GM18507 (cell line): ENCODE measurements around the gene CD19.
"Not testable (repeated sequence)": the region's sequence is repeated elsewhere in the genome, so short reads cannot be mapped to it uniquely, and the experiment has no call there.

Source experiments
- DNase-seq: peaks from one replicate; pipeline ENCODE4 v3.0.0; 2011; ENCODE audit warnings: low read depth; ENCODE audit not compliant: insufficient read length; ENCODE audit errors: extremely low spot score
- FAIRE-seq: peaks from 2 replicates; lab custom pipeline; 2011; peaks lifted over from hg19 to GRCh38; lab: Jason Lieb, UNC

Gene CD19

DNA sequence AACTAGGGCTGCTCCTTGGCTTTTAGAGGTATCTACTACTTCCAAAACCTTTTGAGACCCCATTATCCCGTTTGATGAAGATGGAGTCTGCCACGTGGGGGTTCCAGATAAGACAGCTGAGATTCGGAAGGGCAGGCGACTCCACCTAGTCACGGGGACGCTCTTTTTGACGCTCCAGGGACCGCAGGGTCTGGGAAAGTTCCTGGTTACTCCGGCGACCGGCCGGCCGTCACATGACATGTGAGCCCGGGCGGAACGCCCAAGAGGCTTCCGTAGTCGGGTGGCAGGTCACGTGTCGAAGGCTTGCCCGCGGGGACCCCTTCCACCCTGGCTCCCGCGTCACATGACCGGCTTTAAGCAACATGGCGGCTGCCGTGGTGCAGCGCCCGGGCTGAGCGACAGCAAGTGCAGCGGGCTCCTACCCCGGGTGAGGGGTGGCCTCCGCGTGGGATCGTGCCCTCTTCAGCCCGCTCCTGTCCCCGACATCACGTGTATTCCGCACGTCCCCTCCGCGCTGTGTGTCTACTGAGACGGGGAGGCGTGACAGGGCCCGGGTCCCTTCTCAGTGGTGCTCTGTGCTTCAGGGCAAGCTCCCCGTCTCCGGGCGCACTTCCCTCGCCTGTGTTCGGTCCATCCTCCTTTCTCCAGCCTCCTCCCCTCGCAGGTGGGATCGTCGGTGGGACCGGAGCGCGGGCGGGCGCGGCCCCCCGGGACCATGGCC lies 42.8 kb downstream of the CD19 start, which contains the start of gene SPNS1:
Gene SPNS1 (plus strand): TSS at position 342 of the 721 bp plus-strand sequence. CDS start 374 bp downstream, at position 716.
- FAIRE-seq (peak; percentile 92), DNase-seq (peak; percentile 97)

DNA sequence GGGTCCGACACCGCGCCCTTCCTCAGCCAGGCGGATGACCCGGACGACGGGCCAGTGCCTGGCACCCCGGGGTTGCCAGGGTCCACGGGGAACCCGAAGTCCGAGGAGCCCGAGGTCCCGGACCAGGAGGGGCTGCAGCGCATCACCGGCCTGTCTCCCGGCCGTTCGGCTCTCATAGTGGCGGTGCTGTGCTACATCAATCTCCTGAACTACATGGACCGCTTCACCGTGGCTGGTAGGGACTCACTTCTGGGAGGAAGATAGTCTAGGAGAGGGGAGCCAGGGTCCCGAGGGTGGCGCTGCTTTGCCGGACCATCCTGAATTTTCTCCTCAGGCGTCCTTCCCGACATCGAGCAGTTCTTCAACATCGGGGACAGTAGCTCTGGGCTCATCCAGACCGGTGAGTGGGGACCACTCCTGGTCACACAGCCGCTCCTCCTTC lies 43.4 kb downstream of the CD19 start:
- FAIRE-seq (no peak), DNase-seq (no peak)

- DNase-seq, result no peak
- no peak for FAIRE-seq
Measured at GRCh38 chr16:28977703-28978662, 46.2 kb downstream of the CD19 start.

GRCh38 chr16:28980330-28980729 lies 48.6 kb downstream of the CD19 start:
- not testable (repeated sequence) for FAIRE-seq, DNase-seq

- no peak for DNase-seq
- FAIRE-seq, result no peak
Measured at GRCh38 chr16:28980929-28981328, 49.2 kb downstream of the CD19 start.

DNA sequence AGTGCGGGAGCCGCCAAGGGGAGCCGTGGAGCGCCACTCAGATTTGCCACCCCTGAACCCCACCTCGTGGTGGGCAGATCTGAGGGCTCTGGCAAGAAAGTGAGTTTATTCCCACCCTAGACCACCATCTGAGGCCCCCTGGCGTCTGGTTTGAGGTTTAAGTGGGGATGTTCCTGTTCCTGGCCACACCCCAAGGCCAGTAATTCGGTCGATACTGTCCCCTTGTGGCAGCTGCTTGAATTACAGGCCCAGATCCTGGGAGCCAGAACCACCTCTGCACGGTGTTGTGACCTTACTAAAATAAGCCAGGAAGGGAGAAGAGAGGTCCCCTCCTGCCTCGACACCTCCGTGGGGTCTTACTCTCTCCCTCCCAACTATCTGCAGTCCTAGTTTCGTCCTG lies 49.7 kb downstream of the CD19 start:
- FAIRE-seq (no peak), DNase-seq (no peak)

DNA sequence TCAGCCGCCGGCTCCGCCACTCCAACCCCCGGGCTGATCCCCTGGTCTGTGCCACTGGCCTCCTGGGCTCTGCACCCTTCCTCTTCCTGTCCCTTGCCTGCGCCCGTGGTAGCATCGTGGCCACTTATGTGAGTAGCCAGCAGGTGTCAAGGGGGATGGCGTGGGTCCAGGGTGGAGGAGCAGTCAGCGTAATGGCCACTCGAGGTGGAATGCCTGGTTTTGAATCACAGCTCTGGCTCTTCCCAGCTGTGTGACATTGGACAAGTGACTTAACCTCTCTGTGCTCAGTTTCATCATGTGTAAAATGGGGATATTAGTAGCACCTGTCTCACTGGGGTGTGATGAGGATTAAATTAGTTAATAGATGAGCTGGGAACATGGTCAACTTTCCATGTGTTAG lies 50.6 kb downstream of the CD19 start:
- no peak for FAIRE-seq

DNA sequence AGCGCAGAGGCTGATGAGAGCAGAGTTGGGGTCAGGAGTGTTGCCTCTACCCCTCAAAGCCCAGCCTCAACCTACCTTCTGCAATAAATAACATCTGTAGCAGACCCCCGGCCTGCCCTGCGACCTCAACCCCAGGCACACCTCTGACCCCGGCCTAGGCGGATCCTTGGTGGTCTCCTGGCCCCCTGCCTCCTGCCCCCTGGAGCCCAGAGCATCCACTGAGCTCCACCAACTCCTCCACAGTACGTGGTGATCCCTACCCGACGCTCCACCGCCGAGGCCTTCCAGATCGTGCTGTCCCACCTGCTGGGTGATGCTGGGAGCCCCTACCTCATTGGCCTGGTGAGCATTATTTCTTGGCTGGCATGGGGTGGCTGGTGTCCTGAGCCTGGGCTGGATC lies 51.2 kb downstream of the CD19 start:
- FAIRE-seq (no peak), DNase-seq (no peak)

More for the DNA sequence above, 50.6 kb downstream of the CD19 start:
- no peak for DNase-seq

DNA sequence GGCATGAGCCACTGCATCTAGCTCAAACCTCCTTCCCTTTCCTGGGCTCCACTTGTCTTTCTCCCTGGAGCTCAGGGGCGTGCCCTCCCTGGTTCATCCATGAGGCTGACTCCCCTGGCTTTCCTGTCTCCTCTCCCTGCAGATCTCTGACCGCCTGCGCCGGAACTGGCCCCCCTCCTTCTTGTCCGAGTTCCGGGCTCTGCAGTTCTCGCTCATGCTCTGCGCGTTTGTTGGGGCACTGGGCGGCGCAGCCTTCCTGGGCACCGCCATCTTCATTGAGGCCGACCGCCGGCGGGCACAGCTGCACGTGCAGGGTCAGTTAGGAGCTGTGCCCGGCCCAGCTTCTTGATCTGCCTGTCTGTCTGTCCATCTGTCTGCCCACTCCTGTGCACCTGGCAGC lies 51.9 kb downstream of the CD19 start:
- FAIRE-seq, result no peak
- no peak for DNase-seq

DNA sequence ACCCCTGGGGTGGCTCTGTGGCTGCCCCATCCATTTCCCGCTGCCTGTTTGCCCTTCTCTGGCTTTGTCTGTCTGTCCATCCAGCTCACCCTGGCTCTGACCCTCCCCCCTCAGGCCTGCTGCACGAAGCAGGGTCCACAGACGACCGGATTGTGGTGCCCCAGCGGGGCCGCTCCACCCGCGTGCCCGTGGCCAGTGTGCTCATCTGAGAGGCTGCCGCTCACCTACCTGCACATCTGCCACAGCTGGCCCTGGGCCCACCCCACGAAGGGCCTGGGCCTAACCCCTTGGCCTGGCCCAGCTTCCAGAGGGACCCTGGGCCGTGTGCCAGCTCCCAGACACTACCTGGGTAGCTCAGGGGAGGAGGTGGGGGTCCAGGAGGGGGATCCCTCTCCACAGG lies 52.3 kb downstream of the CD19 start:
- DNase-seq (no peak), FAIRE-seq (no peak)

DNA sequence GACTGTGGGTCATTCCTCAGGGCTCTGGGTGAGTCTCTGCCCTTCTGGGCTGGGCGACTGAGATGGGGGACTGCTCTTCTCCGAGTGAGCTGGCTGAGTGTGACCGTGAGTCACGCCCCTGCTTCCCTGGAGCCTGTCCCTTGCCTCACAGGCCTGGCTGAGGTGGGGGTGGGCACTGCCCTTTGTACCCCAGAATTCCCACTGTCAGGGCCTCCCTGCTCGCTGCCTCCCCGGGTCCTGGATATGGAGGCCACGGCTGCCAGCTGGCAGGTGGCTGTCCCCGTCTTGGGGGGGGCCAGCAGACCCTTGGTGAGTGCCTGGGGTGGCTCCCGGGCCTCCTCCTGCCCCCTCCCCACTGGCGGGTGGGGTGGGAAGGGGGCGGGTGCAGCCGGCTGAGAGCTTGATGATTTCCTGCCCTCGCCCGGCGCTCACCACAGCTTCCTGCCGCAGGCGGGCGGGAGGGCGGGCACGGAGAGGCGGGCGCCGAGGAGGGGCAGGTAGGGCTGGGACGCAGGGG lies 52.9 kb downstream of the CD19 start, which contains the start of gene LAT:
Gene LAT (plus strand): TSS at position 434 of the 517 bp plus-strand sequence. CDS start 366 bp downstream, outside the sequence.
- DNase-seq (no peak), FAIRE-seq (peak; percentile 50)

- no peak for DNase-seq
- no peak for FAIRE-seq
Measured at GRCh38 chr16:28985211-28986041, 53.7 kb downstream of the CD19 start.

DNA sequence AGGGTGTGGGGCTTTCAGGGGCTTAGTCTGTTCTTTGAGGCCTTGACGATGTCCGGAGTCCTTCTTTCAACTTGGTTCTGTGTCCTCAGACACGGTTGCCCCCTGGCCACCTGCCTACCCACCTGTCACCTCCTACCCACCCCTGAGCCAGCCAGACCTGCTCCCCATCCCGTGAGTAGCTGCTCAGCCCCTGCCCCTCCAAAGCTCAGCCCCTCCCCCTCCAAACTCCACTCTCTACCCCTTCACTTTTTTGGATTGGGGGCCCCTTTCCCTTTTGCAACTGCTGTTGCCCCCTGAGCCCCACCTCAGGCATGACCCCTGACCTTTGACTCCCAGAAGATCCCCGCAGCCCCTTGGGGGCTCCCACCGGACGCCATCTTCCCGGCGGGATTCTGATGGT lies 54.3 kb downstream of the CD19 start:
- DNase-seq, result no peak
- FAIRE-seq, result no peak

GRCh38 chr16:28986492-28986891 lies 54.7 kb downstream of the CD19 start:
- FAIRE-seq (no peak), DNase-seq (no peak)

GRCh38 chr16:28987170-28987853 lies 55.5 kb downstream of the CD19 start:
- DNase-seq, result no peak
- FAIRE-seq, result no peak
